Activated CD4-positive, alpha-beta T cell treated with anti-CD3 and anti-CD28 coated beads for 1 hour (primary cell): ENCODE data around the gene VPS72.
A peak's percentile ranks its signal among the peaks of the same experiment; 100 is the strongest.
"Not testable (repeated sequence)": the region's sequence is repeated elsewhere in the genome, so short reads cannot be mapped to it uniquely, and the experiment has no call there.

Experiments
- DNase-seq: peaks from one replicate; pipeline ENCODE4 v3.0.0-alpha.2; 2020

The VPS72 gene, protein sequence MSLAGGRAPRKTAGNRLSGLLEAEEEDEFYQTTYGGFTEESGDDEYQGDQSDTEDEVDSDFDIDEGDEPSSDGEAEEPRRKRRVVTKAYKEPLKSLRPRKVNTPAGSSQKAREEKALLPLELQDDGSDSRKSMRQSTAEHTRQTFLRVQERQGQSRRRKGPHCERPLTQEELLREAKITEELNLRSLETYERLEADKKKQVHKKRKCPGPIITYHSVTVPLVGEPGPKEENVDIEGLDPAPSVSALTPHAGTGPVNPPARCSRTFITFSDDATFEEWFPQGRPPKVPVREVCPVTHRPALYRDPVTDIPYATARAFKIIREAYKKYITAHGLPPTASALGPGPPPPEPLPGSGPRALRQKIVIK

DNA sequence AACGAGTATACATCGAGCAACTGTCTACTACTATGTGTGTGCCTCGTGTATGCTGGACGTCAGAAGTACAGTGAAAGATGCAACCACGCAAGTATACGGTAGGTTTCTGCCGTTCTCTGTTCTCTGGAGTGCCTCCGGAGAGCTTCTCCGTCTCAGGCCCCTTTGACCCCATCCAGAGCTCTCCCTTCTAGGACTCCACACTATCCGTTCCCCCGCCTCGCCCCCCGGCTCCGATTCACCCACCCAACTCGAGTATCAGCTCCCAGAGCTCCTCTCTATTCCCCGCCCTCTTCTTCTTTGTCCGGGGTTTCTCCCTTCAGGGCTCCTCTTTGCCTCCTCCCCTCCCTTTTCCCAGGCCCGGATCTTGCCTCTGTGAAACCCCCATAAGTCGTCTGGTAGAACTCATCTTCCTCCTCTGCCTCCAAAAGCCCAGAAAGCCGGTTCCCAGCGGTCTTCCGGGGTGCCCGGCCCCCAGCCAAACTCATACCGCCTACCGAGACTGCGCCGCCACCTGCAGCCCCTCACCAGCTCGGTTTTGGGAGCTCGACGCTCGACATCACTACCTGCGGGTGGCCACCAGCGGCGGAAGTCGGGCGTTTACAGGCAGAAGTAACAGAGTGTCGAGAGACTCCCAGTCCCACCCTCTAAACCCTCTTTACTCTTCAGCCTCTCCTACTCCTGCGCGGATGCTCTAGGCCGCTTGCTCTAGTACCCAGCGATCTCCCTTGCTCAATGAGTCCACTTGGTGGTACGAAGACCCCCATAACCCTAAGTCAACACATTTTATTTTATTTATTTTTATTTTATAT, at the start of gene VPS72:
VPS72 (minus strand) TSS at position 561 of the 809 bp plus-strand sequence; CDS start at position 485, 76 bp downstream.
- peak; percentile 75 for DNase-seq

DNA sequence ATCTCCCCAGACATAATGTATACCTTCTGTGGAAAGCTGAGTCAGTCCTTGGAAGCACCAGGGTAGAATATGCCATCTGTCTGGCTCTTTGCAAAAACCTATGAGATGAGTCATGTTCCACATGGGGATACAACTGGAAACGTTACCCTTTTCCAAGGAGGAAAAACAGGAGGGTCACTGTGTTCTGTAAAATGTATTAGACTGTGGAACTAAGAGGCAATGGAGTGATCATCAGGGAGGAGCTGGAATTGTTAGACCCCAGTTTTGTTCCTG, 48.4 kb upstream of the VPS72 start:
- DNase-seq: no peak

DNA sequence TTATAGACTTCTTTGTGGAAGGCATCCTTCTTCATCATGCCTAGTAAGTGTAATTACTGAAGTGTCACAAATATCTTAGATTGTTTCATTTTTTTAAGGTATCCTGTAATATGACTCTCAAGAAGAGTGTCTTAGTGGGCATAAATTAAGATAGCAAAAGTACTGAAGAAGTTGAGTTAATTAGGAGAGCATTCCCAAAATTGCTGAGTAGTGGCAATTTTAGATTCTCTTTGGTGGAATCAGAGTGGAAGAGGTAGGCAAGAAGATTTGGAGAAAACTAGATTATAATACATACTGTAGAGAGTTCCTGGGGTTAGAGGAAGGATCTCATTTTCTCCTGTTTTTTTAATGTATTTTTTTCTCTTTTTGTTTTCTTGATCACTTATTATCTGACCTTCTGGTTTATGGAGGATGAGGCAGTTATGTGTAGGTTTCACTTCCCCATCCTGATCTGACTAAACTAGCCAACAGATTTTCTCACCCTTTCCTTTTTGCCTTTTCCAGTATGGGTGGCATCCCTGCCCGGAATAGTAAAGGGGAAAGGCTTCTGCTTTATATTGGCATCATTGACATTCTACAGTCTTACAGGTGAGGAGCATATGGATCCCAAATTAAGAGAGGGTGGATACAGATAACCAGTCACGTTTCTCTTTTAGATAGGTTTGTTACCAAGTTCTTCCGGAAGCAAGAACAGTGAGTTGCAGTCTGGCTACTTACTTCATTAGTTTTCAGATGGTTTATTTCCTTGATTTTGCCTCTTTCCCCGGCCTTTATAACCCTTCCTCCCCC, 47.9 kb upstream of the VPS72 start:
- DNase-seq: no peak

DNA sequence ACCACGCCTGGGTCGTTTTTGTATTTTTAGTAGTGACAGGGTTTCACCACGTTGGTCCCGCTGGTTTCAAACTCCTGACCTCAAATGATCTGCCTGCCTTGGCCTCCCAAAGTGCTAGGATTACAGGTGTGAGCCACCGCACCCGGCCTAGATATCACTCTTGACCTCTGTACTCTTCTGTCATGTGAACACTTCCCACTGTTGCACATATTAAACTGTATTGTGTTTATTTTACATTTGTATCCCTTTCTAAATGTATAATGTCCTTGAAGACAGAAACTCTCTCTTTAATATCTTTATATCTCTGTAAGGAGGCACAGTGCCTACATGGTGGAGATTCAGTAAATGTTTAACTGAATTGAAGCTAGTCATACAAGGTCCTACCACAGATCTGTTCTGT, 45.2 kb upstream of the VPS72 start:
- DNase-seq: no peak

DNA sequence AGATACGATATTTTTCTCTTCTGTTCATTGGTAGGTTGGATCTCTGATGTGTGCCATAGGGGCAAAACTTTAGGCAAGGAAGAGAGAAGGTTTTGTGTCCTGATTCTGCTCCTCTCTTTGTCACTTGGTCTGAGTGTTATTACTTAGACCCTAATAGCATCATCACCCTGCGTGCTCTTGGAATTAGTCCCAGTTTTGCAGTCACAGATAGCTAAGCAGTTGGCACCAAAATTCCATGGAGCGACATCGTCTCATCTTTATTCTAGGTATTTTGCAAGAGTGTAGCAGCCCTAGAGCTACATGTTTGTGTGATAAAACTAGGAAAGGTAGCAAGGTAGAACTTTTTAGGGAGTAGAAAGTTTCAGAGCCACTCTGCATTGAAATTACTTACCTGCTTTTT, 32.1 kb upstream of the VPS72 start:
- no peak for DNase-seq

DNA sequence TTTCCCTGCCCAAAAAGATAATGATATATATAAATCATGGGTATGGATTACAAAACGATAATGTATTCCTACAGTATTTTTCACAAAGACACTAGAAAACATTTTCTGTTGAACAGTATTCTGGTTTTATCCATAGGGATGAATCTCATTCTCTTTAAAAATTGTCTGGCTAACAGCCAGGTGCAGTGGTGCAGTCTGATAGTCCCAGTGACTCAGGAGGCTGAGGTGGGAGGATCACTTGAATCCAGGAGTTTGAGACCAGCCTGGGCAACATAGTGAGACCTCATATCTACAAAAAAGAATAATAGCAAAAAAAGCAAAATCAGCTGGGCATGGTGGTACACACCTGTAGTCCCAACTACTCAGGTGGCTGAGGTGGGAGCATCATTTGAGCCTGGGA, 31.6 kb upstream of the VPS72 start:
- DNase-seq: no peak

DNA sequence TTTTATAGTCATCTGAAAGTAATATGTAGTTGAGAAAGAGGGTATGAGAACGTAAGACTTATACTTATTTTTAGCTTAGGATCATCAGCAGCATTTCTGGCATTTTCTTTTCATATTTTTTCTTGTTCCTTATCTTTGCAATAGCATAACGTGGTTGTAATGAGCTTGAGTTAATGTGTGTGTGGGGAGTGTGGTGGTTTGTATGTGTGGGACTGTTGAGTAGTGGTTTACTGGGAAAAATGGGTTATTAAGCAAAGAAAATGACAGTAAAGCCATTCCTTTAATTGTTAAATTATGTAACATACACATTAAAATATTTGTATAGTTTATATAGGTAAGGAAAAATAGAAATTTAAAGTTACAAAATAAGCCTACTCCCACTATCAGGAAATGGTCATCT, 23.6 kb upstream of the VPS72 start:
- DNase-seq: no peak

DNA sequence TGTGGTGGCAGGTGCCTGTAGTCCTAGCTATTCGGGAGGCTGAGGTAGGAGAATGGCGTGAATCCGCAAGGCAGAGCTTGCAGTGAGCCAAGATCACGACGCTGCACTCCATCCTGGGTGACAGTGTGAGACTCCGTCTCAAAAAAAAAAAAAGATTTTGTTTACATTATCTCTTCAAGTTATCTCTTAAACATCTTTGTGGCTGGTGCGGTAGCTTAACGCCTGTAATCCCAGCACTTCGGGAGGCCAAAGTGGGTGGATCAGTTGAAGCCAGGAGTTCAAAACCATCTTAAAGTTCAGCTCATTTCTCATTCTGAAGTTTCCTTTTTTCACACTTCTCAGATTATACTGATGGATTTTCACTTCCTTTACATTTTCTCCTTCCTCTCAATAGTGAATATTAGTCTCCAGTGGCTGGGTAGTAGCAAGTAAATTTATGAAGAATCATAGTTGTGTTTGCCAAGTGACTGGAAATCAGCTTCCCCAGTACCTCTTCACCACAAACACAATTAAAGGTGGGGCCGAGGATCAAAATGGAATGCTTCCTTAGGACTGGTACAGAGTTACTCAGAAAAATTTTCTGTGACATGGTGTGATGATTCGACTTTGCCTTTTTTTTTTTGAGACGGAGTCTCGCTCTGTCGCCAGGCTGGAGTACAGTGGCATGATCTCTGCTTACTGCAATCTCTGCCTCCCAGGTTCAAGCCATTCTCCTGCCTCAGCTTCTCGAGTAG, 22.1 kb upstream of the VPS72 start:
- DNase-seq: no peak

DNA sequence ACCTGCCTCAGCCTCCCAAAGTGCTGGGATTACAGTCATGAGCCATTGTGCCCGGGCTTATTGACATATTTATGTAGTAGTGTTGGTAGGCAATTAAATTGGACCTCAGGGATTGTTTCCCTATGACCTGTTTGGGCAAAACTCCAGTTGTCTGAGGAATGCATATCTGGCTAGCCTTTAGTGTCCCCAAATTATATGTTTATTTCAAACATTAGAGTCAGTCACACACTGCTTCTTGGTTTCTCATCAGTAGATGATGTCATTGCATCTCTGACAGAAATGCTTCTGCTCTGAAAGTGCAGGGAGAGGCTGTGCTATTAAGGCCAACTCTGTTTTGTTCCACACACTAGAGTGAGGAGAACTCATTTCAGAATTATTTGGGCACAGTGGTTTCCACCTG, 20.8 kb upstream of the VPS72 start:
- DNase-seq: no peak

DNA sequence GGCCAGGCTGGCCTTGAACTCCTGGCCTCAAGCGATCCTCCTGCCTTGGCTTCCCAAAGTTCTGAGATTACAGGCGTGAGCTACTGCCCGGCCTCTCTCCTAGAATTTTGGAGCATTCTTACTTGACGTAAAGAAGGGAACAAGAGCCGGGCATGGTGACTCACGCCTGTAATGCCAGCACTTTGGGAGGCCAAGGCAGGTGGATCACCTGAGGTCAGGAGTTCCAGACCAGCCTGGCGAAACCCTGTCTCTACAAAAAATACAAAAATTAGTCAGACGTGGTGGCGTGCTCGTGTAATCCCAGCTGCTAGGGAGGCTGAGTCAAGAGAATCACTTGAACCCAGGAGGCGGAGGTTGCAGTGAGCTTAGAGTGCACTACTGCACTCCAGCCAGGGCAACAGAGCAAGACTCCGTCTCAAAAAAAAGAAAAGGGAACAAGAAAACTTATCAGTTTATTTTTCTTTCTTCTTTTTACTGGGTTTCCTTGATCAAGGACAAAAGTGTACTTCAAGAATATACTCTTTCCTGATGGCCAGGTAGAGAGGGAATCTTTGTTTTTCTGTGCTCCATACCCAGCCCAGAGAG, 15.5 kb upstream of the VPS72 start:
- DNase-seq: not testable (repeated sequence)

DNA sequence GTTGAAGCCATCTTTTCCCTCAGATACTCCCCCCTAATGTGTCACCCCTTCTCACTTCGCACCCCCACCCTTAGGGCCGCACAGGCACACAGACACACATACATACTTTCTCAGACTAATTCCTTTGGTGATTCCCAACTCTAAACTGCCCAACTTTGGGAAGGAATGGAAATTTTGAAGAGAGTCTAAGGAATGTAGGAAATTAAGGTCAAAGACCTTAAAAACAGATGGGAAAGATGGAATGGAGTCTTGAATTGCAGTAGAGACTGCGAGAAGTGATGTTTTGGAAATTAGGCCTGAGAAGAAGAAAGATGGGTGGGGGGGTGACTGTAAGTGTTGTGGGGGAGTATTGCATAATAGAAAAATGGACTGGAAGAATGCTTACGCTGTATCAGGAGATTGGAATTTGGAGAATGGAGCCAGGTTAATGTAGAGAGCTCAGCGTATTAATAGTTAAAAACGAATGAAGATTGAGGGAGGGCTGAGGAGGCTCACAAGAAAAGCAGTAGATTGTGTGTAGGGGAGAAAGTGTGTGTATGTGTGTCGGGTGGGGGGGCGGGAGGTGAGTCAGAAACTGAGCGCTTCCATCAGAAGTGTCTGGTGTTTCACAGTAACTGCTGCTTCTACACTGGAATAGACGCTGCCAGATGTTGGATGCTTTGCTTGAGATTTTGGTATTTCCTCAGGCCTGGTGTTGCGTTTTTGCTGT, 10.0 kb upstream of the VPS72 start:
- DNase-seq: no peak

DNA sequence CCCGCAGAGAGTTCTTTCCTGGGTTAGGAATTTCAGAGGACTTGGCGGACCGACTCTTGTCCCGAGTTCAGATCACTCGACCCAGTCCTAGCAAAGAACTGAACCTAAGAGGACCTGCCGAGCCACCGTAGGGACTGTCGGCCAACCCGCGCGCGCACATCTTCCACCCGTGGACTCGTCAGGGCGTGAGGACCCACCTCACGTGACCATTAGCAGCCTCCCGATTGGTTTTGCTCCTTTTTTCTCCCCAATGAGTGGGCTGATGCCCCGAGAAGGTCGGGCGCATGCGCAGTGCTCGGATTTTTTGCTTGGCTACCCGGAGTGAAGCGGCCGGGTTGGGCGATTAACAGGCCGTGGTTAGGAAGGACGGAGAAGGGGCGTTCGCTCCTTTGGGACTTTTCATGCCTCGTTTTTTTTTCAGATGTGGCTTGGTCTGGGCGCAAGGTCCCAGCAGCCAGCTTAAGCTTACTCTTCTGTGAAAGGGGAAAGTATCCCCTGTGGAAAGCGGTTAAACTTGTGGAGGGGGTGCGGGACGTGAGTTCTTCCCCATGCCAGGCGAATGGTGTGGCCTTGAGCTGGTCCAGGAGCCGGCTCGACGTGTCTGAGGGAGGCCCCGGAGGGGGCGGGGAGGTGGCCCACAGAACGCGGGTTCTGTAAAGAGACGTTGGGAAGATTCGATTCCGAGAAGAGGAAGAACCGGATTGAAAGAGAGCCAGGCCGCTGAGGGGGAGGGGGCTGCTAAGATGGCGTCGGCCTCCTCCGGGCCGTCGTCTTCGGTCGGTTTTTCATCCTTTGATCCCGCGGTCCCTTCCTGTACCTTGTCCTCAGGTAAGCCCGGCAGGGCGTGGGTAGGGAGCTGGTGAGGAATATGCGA, 8.5 kb upstream of the VPS72 start, which contains the start of gene PIP5K1A:
PIP5K1A (plus strand) TSS at position 299 of the 874 bp plus-strand sequence; CDS start at position 744, 445 bp downstream.
- peak; percentile 98 for DNase-seq

DNA sequence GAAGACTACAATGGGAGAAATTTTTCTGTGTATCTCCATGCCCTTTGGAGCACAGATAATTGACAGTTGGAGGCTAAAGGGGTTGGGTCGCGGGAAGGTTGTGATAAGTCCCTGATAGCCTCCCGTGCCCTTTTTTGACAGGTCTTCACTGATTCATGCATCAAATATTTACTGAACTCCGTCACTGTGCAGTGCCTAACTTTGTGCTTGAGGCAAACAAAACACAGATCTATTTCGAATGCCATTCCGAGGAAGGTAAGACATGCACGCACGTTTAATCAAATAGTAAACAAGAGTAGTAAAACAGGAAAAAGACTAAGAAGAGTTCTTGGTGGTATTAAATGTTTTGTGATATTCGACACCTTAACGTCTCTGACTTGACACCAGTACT, 7.9 kb upstream of the VPS72 start:
- DNase-seq: no peak

DNA sequence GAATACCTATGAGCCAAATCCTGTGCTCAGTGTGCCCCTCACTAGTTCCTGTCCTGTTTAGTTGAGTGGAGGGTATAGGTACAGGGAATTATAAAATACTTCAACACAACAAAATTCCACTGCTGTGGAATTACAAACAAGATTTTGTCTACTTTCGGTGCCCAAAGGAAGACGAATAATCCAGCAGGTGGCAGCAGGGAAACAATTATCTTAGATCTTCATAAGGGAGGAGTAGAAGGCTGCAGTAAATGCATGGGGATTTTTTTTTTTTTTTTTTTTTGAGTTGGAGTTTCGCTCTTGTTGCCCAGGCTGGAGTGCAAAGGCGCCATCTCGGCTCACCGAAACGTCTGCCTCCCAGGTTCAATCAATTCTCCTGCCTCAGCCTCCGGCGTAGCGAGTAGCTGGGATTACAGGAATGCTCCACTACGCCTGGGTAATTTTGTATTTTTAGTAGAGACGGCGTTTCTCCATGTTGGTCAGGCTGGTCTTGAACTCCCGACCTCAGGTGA, 6.3 kb upstream of the VPS72 start:
- no peak for DNase-seq

DNA sequence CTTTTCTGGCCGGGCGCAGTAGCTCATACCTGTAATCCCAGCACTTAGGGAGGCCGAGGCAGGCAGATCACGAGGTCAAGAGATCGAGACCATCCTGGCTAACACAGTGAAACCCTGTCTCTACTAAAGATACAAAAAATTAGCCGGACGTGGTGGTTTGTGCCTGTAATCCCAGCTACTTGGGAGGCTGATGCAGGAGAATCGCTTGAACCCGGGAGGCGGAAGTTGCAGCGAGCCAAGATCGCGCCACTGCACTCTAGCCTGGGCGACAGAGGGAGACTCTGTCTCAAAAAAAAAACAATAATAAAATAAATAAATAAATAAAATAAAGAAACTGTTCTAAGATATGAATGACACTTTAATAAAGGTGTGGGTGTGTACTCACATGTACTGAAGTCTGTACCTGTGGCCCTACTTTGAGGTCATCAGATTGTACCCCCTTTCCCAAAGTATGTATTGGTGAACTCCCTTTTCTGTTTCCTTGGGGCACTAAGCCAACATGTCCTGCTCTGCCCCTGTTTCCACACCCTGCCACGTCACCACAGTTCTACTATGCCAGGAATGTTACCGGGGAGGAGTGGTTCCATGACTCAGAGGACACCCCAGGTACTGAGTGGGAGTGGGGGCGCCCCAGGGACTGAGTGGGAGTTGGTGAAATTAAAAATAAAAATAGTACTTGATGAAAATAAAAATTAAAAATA, 5.0 kb upstream of the VPS72 start:
- DNase-seq: not testable (repeated sequence)

DNA sequence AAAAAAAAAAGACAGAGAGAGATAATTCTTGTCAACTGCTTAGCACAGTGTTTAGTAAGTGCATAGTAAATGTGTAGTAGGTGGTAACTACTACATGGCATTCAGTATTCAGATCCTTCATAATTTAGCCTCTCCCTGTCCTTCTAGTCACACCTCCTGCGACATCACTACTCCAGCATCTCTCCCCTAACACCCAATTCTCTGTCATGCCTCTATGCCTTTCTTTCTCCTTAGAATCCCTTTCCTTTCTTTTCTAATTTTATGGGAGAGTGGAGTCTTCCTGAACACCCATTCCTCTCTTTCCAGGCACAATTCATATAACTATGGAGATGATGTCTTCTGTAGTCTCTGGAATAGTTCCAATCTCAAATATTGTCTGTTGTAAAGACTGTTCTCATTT, 3.9 kb upstream of the VPS72 start:
- DNase-seq: no peak

DNA sequence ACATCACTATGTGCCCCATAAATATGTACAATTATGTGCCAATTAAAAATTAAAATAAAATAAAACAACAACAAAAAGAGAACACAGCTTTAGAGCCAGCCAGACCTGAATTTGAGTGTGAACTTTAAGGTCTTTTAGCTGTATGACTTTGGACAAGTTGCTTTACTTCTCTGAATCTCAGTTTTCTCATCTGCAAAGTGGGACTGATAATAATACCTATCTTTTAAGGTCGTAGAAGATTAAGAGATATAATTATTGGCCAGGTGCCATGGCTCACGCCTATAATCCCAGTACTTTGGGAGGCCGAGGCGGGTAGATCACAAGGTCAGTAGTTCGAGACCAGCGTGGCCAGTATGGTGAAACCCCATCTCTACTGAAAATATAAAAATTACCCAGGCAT, 3.3 kb upstream of the VPS72 start:
- no peak for DNase-seq

DNA sequence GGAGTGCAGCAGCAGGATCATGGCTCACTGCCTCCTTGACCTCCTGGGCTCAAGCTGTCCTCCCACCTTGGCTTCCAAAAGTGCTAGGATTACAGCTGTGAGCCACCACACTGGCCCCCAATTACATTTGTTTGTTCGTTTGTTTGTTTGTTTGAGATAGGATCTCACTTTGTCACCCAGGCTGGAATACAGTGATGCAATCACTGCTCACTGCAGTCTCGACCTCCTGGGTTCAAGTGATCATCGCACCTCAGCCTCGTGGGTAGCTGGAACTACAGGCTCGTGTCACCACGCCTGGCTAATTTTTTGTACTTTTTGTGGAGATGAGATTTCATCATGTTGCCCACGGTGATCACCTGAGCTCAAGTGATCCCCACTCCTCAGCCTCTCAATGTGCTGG, 2.0 kb upstream of the VPS72 start:
- DNase-seq: no peak

DNA sequence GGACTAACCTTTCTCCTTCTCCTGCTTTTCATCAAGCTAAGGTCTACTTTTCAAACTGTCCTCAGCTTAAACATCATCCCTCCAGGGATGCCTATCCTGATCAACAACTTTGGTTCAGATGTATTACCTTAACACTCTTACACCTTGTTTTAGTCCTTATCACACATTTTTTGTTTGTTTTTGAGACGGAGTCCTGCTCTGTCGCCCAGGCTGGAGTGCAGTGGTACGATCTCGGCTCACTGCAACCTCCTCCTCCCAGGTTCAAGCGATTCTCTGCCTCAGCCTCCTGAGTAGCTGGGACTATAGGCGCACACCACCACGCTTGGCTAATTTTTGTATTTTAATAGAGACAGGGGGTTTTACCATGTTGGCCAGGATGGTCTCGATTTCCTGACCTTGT, 1.3 kb downstream of the VPS72 start:
- DNase-seq: not testable (repeated sequence)

DNA sequence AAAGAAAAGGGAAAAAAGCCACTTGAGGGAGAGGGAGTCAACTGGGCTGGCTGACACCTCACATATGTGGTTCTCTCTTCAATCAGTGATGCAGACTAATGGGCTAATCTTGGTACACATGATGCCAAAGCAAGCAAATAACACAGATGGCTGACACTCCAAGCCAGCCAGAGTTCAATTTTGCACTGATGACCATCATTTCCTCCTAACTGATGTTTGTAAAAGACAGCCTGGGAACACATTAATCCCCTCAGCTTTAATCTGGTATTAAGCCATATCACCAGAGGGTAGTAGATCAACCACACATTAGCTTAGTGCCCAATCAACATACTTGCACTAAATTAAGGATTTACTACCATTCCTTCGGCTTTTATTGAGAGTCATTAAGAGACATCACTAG, 2.8 kb downstream of the VPS72 start:
- DNase-seq: no peak
